Epithelial cell of esophagus (primary cell): ENCODE measurements around the gene SSX4B.
"Not testable (repeated sequence)": the region's sequence is repeated elsewhere in the genome, so short reads cannot be mapped to it uniquely, and the experiment has no call there.

Source experiments
- DNase-seq: peaks from one replicate; pipeline ENCODE4 v3.0.0; 2010; ENCODE audit warnings: low read depth
- H3K4me3 ChIP-seq: 2 replicates; pipeline ENCODE4 v1.5.1; 2011; ENCODE audit warnings: mild to moderate bottlenecking, low read length, control low read depth
- TF ChIP-seq, protein P1 (sequence below): IDR thresholded peaks from 2 replicates; pipeline ENCODE4 v1.5.1; 2011; ENCODE audit warnings: low read depth, mild to moderate bottlenecking, low read length, control low read depth, inconsistent platforms; ENCODE audit not compliant: insufficient read depth; ENCODE audit errors: missing control alignments

Gene SSX4B

DNA sequence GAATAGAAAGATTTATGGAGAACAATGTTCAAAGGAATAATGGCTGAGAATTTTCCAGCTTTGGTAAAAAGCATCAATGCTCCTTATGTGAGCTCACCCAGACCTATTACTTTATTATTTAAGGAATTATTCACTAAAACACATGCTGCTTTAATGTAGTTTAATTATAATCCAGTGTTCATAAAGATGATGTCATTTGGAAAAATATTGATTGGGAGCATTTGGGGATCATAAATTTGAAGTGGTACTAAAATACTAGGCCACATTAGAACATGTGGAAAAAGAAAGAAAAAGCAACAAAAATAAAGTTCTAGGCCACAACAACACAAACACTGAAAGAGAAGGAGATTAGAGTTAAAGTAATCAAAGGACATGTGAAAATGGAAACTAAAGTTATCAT lies 38.3 kb upstream of the SSX4B start:
- TF ChIP-seq, protein P1, sequence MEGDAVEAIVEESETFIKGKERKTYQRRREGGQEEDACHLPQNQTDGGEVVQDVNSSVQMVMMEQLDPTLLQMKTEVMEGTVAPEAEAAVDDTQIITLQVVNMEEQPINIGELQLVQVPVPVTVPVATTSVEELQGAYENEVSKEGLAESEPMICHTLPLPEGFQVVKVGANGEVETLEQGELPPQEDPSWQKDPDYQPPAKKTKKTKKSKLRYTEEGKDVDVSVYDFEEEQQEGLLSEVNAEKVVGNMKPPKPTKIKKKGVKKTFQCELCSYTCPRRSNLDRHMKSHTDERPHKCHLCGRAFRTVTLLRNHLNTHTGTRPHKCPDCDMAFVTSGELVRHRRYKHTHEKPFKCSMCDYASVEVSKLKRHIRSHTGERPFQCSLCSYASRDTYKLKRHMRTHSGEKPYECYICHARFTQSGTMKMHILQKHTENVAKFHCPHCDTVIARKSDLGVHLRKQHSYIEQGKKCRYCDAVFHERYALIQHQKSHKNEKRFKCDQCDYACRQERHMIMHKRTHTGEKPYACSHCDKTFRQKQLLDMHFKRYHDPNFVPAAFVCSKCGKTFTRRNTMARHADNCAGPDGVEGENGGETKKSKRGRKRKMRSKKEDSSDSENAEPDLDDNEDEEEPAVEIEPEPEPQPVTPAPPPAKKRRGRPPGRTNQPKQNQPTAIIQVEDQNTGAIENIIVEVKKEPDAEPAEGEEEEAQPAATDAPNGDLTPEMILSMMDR, result no peak
- H3K4me3 ChIP-seq, result no peak overlapping the region
- no peak for DNase-seq

DNA sequence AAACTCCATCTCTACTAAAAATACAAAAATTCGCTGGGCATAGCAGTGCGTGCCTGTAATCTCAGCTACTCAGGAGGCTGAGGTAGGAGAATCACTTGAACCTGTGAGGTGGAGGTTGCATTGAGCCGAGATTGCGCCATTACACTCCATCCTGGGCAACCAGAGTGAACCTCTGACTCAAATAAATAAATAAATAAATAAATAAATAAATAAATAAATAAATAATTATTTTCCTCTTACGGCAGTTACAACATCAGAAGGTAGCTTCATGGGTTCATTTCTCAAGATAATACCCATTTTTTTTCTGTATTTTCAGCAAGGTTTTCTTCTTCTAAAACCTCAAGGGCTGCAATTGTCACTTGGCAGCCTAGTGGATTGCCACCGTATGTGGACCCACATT lies 35.4 kb upstream of the SSX4B start:
- not testable (repeated sequence) for H3K4me3 ChIP-seq, DNase-seq

DNA sequence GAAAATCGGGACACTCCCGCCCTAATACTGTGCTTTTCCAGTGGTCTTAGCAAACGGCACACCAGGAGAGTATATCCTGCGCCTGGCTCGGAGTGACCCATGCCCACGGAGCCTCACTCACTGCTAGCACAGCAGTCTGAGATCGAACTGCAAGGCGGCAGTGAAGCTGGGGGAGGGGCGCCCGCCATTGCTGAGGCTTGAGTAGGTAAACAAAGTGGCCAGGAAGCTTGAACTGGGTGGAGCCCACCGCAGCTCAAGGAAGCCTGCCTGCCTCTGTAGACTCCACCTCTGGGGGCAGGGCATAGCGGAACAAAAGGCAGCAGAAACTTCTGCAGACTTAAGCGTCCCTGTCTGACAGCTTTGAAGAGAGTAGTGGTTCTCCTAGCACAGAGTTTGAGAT lies 22.0 kb upstream of the SSX4B start:
- not testable (repeated sequence) for H3K4me3 ChIP-seq, DNase-seq

DNA sequence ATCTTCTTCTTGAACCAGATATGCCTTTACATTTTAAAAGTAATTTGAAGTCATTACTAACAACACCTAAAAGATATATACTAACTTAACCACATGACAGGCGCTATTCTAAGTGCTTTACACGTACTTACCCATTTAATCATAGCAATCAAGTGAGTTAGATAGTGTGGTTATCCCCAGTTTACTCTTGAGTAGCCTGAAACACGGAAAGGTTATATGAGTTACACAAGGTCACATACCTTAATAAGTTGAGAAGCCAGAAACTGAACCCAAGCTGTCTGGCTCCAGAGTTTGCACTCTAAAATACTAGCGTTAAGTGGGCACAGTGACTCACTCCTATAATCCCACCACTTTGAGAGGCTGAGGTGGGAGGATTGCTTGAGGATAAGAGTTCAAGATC lies 18.4 kb upstream of the SSX4B start:
- not testable (repeated sequence) for H3K4me3 ChIP-seq, DNase-seq

DNA sequence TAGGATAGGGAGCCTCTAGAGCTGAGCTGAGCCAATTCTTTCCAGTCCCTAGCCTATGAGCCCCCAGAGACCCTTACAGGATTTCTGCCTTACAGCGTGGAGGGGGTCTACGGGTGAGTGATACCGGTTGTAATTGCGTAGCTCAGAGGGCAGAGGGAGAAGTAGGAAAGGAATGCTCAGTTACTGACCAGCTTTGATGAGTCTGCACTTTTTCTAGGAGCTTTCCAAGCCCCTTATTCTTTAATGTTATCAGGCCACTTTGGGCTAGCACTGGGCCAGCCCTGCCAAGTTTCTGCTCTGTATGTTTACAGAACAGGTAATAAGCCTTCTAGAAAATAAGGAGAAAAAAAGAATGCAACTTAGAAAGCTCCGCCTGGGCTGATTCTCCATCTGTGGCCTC lies 17.8 kb upstream of the SSX4B start:
- H3K4me3 ChIP-seq, DNase-seq: not testable (repeated sequence)

DNA sequence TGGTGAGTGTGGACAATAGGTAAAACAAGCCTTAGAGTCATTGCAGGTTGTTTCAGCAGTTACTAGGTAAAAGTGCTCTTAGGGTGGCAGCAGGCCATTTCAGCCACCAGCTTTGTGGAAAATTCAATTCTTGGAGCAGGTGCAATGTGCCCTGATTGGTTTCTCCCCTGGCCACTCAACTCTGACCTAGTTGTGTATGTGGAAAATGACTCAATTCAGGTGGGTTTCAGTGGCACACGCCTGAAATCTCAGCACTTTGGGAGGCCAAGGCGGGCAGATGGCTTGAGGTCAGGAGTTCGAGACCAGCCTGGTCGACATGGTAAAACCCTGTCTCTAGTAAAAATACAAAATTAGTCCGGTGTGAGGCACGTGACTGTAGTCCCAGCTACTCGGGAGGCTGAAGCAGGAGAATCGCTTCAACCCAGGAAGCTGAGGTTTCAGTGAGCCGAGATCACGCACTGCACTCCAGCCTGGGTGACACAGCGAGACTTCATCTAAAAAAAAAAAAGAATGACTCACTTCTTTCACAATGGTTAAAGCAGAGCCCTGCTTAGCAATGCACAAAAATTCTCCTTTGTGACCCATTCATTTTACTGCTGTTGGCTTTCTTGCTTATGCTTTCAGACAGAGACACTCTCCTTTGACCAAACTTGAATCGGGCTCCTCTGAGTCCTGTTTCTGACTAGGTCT lies 15.4 kb upstream of the SSX4B start:
- not testable (repeated sequence) for DNase-seq, H3K4me3 ChIP-seq

DNA sequence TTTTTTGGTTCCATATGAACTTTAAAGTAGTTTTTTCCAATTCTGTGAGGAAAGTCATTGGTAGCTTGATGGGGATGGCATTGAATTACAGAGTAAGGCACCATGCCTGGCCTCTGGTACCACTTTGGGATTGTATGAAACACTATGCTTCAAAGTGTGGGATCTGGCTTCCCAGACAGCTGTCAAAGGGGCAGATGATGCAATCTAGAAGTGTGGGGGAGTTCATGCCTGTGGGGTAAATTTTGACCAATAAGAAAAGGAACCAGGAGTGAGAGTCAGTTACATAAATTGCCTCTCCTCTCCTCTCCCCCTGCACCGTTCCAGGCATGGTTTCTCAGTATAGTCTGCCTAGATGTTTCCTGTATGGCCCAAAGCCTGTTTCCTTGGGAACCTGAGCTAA lies 13.9 kb downstream of the SSX4B start:
- not testable (repeated sequence) for H3K4me3 ChIP-seq, DNase-seq

DNA sequence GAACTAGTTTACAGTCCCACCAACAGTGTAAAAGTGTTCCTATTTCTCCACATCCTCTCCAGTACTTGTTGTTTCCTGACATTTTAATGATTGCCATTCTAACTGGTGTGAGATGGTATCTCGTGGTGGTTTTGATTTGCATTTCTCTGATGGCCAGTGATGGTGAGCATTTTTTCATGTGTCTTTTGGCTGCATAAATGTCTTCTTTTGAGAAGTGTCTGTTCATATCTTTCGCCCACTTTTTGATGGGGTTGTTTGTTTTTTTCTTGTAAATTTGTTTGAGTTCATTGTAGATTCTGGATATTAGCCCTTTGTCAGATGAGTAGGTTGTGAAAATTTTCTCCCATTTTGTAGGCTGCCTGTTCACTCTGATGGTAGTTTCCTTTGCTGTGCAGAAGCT lies 14.8 kb downstream of the SSX4B start:
- not testable (repeated sequence) for DNase-seq, H3K4me3 ChIP-seq

DNA sequence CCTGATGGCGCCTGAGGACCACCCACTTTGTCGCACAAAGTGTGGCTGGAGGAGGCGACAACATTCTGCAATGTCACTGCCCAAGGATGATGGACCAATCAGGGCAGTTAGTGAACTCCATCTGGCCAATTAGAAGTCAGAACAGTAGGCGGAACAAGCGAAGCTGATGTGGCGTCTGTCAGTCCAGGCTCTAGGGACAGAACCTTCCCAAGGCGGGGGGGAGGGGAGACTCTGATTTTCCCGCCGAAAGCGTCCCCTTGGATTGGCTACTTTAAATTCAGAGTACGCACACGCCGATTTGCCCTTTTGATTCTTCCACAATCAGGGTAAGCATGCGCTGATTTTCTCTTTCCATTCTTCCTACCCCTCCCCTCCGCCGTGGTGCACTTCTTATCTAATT lies 28.5 kb downstream of the SSX4B start, which contains the start of gene SSX4:
TSS of gene SSX4 (plus strand) at position 301 of the 400 bp plus-strand sequence. CDS start 515 bp downstream, outside the sequence.
- not testable (repeated sequence) for H3K4me3 ChIP-seq, DNase-seq

DNA sequence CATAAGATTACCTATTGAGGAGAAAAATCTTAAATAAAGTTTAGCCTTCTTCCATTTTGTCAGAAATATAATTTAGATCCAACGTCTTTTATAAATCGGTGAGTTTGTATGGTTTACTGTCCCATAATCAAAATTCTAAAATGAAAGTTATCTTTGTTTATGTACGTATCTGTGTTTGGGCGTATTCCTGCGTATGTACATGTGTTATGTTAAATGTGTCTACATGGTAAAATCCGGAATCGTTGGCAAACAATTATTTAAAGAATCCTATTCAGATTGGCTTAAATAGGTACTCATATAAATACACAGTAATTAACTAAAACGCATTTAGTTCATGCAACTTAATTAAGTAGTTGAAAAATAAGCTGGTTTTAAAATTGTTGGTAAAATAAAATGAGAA lies 41.4 kb downstream of the SSX4B start:
- H3K4me3 ChIP-seq, DNase-seq: not testable (repeated sequence)

DNA sequence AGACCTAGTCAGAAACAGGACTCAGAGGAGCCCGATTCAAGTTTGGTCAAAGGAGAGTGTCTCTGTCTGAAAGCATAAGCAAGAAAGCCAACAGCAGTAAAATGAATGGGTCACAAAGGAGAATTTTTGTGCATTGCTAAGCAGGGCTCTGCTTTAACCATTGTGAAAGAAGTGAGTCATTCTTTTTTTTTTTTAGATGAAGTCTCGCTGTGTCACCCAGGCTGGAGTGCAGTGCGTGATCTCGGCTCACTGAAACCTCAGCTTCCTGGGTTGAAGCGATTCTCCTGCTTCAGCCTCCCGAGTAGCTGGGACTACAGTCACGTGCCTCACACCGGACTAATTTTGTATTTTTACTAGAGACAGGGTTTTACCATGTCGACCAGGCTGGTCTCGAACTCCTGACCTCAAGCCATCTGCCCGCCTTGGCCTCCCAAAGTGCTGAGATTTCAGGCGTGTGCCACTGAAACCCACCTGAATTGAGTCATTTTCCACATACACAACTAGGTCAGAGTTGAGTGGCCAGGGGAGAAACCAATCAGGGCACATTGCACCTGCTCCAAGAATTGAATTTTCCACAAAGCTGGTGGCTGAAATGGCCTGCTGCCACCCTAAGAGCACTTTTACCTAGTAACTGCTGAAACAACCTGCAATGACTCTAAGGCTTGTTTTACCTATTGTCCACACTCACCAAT lies 43.9 kb downstream of the SSX4B start:
- not testable (repeated sequence) for H3K4me3 ChIP-seq, DNase-seq

DNA sequence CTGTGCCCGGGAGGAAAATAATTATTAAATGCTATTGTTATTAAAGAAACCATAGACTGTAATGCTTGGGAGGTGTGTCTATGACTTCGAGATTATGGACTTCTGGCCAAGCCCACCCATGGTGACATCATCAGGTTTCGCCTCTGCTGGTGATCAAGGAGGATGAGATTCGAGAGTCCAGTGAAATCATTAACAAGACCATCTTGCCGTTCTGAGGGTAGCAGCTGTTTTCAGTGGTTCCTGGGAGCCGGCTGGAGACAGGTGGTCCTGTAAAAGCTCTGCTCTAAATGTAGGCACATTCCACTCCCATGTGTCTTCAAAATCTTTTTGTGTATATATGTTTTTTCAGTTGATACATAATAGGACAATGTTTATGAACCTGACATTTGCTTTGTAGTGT lies 52.5 kb downstream of the SSX4B start:
- not testable (repeated sequence) for DNase-seq, H3K4me3 ChIP-seq

DNA sequence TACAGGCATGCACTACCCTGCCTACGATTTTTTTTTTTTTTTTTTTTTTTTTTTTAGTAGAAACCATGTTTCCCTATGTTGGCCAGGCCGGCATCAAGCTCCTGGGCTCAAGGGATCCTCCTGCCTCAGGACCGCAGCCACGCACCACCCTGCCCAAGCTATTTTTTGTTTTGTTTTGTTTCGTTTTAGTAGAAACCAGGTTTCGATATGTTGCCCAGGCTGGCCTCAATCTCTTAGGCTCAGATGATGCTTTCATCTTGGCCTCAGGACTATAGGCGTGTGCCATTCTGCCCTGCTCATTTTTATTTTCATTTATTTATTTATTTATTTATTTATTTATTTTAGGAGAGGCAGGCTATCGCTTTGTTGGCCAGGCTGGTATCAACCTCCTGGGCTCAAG lies 54.1 kb downstream of the SSX4B start:
- no peak for DNase-seq
- TF ChIP-seq, protein P1, result no peak
- H3K4me3 ChIP-seq, result no peak overlapping the region

DNA sequence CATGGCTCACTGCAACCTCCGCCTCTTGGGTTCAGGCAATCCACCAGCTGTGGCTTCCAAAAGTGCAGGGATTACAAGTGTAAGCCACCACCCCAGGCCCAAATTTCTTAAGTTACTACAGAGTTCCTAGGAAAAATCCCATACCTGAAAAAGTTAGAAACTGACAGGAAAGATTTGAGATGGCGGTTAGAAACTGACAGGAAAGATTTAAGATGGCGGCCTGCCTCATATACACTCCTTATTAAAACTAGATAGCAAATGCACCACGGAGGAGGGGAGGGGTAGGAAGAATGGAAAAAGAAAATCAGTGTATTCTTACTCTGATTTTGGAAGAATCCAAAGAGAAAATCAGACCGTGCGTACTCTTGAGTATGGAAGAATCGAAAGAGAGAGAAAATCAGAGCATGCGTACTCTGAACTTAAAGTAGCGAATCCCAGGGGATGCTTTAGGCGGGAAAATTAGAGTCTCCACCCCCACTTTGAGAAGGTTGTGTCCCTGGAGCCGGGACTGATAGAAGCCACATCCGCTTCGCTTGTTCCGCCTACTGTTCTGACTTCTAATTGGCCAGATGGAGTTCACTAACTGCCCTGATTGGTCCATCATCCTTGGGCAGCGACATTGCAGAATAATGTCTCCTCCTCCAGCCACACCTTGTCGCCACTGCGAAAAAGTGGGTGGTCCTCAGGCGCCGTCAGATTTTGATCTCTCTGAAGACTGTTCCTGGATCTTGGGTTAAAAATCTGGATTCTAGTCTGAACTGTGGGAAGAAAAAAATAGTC lies 55.3 kb downstream of the SSX4B start, which contains the start of gene SSX3:
TSS of gene SSX3 (minus strand) at position 389 of the 780 bp plus-strand sequence. CDS start 1,454 bp downstream, outside the sequence.
- not testable (repeated sequence) for H3K4me3 ChIP-seq, DNase-seq
